ENCODE results near the gene PNMA8B. TPM values are rescaled to one million over a fixed set of nuclear protein-coding genes. Genes with fewer than 3 reads are reported as not detected.

The PNMA8B gene
- total and polyA plus RNA-seq, 2 experiments from 2014 or later: 0.50 to 1.0 TPM

- Histone ChIP-seq H2AFZ (no peak overlapping the region), H3K79me2 (no peaks in the 10 kb centered on the region), H3K9me3 (ENCODE audit: low read depth) (no peaks in the 10 kb centered on the region), H3K9me2 (replicated peaks; ENCODE audit: insufficient read depth) (no peaks in the 10 kb centered on the region), H3K27ac (peak overlapping the region; percentile 94), H4K20me1 (ENCODE audit: insufficient read depth, poor library complexity, severe bottlenecking) (no peaks in the 10 kb centered on the region), H3K4me1 (ENCODE audit: insufficient read depth) (peaks cover 23% of the 10 kb centered on the region), H3K36me3 (replicated peaks; ENCODE audit: insufficient read depth, low read depth) (no peaks in the 10 kb centered on the region), H3K4me3 (no peak overlapping the region), H3K27me3 (no peaks in the 10 kb centered on the region), H3K4me2 (peak overlapping the region; percentile 66)
- TF ChIP-seq CTCF (IDR thresholded peaks at IDR 0.05; ENCODE audit: poor library complexity) (no peak), EZH2 (IDR thresholded peaks at IDR 0.05; ENCODE audit: borderline replicate concordance) (no peak), EZH2phosphoT487 (IDR thresholded peaks at IDR 0.05; ENCODE audit: low read depth, severe bottlenecking, unreplicated experiment) (no peak)
- no peak for DNase-seq (ENCODE audit: low spot score)
- 47% methylated on average over 16 of the region's 16 CpGs for WGBS (ENCODE audit: low lambda C conversion rate, missing lambda C conversion rate)
These were observed 14.3 kb downstream of the PNMA8B start for GRCh38 chr19:46481223-46481848.

- Histone ChIP-seq H3K4me1 (ENCODE audit: insufficient read depth) (peaks cover 23% of the 10 kb centered on the region), H3K9me3 (ENCODE audit: low read depth) (no peaks in the 10 kb centered on the region), H3K4me2 (peak overlapping the region; percentile 66), H3K9me2 (replicated peaks; ENCODE audit: insufficient read depth) (no peaks in the 10 kb centered on the region), H3K36me3 (replicated peaks; ENCODE audit: insufficient read depth, low read depth) (no peaks in the 10 kb centered on the region), H3K79me2 (no peaks in the 10 kb centered on the region), H4K20me1 (ENCODE audit: insufficient read depth, poor library complexity, severe bottlenecking) (no peaks in the 10 kb centered on the region), H2AFZ (peak overlapping the region; percentile 17), H3K27ac (peak overlapping the region; percentile 94), H3K4me3 (no peak overlapping the region), H3K27me3 (no peaks in the 10 kb centered on the region)
- 18% methylated on average over 12 of the region's 12 CpGs for WGBS (ENCODE audit: low lambda C conversion rate, missing lambda C conversion rate)
- DNase-seq (ENCODE audit: low spot score): peak; percentile 81
- TF ChIP-seq EZH2 (IDR thresholded peaks at IDR 0.05; ENCODE audit: borderline replicate concordance) (no peak), CTCF (IDR thresholded peaks at IDR 0.05; ENCODE audit: poor library complexity) (no peak), EZH2phosphoT487 (IDR thresholded peaks at IDR 0.05; ENCODE audit: low read depth, severe bottlenecking, unreplicated experiment) (no peak)
These were observed 15.3 kb downstream of the PNMA8B start for GRCh38 chr19:46480415-46480814.

DNA sequence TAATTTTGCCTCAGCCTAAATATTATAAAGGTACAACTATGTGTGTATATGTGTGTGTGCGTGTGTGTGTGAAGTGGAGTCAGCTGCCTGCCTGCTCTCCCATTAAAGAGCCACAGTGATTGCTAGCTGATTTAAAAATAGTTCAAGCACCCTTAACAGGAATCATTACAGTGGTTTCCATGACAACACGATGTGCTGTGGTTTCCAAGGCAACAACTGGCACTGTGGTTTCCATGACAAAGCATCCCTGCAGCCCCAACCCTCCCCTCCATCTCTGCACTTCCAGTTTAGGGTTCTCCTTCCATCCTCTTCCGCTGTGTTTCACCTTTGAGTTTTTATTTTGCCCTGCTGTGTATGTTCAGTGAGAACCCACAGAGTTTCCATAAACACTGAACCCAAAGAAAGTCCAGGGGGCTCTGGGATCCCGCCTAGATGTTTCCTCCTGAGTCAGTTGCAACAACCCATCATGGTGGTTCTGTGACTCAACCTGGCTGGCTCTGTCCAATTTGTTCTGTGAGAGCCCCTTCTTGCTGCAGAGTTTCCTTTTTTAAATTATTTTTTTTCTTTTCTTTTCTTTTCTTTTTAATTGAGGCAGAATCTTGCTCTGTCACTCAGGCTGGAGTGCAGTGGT lies 17.2 kb downstream of the PNMA8B start:
- Histone ChIP-seq H3K9me3 (ENCODE audit: low read depth) (no peaks in the 10 kb centered on the region), H3K27me3 (no peaks in the 10 kb centered on the region), H3K4me2 (no peak overlapping the region), H2AFZ (no peak overlapping the region), H3K36me3 (replicated peaks; ENCODE audit: insufficient read depth, low read depth) (no peaks in the 10 kb centered on the region), H3K27ac (no peak overlapping the region), H3K4me3 (no peak overlapping the region), H3K79me2 (no peaks in the 10 kb centered on the region), H4K20me1 (ENCODE audit: insufficient read depth, poor library complexity, severe bottlenecking) (no peaks in the 10 kb centered on the region), H3K4me1 (ENCODE audit: insufficient read depth) (peaks cover 23% of the 10 kb centered on the region), H3K9me2 (replicated peaks; ENCODE audit: insufficient read depth) (no peaks in the 10 kb centered on the region)
- 41% methylated on average over 4 of the region's 4 CpGs for WGBS (ENCODE audit: low lambda C conversion rate, missing lambda C conversion rate)
- no peak for DNase-seq (ENCODE audit: low spot score)
- no peak for TF ChIP-seq CTCF (IDR thresholded peaks at IDR 0.05; ENCODE audit: poor library complexity)
- no peak for TF ChIP-seq EZH2phosphoT487 (IDR thresholded peaks at IDR 0.05; ENCODE audit: low read depth, severe bottlenecking, unreplicated experiment)
- no peak for TF ChIP-seq EZH2 (IDR thresholded peaks at IDR 0.05; ENCODE audit: borderline replicate concordance)
